IPS-18a (cell line): ENCODE data around the gene NXN.
"Not testable (repeated sequence)": the region's sequence is repeated elsewhere in the genome, so short reads cannot be mapped to it uniquely, and the experiment has no call there.

ENCODE experiments used
- H3K27ac ChIP-seq: one replicate; pipeline ENCODE4 v1.5.1; 2013; ENCODE audit warnings: low read length
- H3K27me3 ChIP-seq: one replicate; pipeline ENCODE4 v1.6.1; 2013; ENCODE audit warnings: mild to moderate bottlenecking, low read length; ENCODE audit not compliant: control insufficient read depth, insufficient read depth
- H3K36me3 ChIP-seq: one replicate; pipeline ENCODE4 v1.6.1; 2013; ENCODE audit warnings: low read depth, low read length; ENCODE audit not compliant: control insufficient read depth
- H3K4me1 ChIP-seq: one replicate; pipeline ENCODE4 v1.6.1; 2013; ENCODE audit warnings: low read depth, low read length; ENCODE audit not compliant: control insufficient read depth
- H3K4me3 ChIP-seq: one replicate; pipeline ENCODE4 v1.5.1; 2013; ENCODE audit warnings: low read length
- H3K9ac ChIP-seq: one replicate; pipeline ENCODE4 v1.6.1; 2013; ENCODE audit warnings: mild to moderate bottlenecking, low read length, moderate library complexity
- H3K9me3 ChIP-seq: one replicate; pipeline ENCODE4 v1.6.1; 2013; ENCODE audit warnings: low read depth, low read length; ENCODE audit not compliant: control insufficient read depth

The NXN gene

GRCh38 chr17:872855-873254 lies 106.7 kb downstream of the NXN start:
- no peaks in the 10 kb centered on the region for H3K36me3 ChIP-seq
- no peaks in the 10 kb centered on the region for H3K27me3 ChIP-seq
- H3K9ac ChIP-seq = no peak overlapping the region
- no peak overlapping the region for H3K27ac ChIP-seq
- no peaks in the 10 kb centered on the region for H3K9me3 ChIP-seq
- H3K4me3 ChIP-seq = no peak overlapping the region
- no peaks in the 10 kb centered on the region for H3K4me1 ChIP-seq

- Histone ChIP-seq H3K4me3 (no peak overlapping the region), H3K9me3 (no peaks in the 10 kb centered on the region), H3K9ac (no peak overlapping the region), H3K27ac (no peak overlapping the region), H3K4me1 (no peaks in the 10 kb centered on the region), H3K27me3 (no peaks in the 10 kb centered on the region), H3K36me3 (no peaks in the 10 kb centered on the region)
Measured at GRCh38 chr17:871751-872519, 107.6 kb downstream of the NXN start.

GRCh38 chr17:869567-870525 lies 109.7 kb downstream of the NXN start:
- Histone ChIP-seq H3K27ac (no peak overlapping the region), H3K4me1 (no peaks in the 10 kb centered on the region), H3K4me3 (no peak overlapping the region), H3K36me3 (no peaks in the 10 kb centered on the region), H3K27me3 (no peaks in the 10 kb centered on the region), H3K9me3 (no peaks in the 10 kb centered on the region), H3K9ac (no peak overlapping the region)

- Histone ChIP-seq H3K9ac (no peak overlapping the region), H3K9me3 (no peaks in the 10 kb centered on the region), H3K4me1 (no peaks in the 10 kb centered on the region), H3K4me3 (no peak overlapping the region), H3K27ac (no peak overlapping the region), H3K36me3 (peaks cover under 1% of the 10 kb centered on the region), H3K27me3 (no peaks in the 10 kb centered on the region)
Measured at GRCh38 chr17:869086-869485, 110.5 kb downstream of the NXN start.

GRCh38 chr17:867896-868489 lies 111.6 kb downstream of the NXN start:
- H3K36me3 ChIP-seq = peaks cover 6% of the 10 kb centered on the region
- H3K27me3 ChIP-seq = no peaks in the 10 kb centered on the region
- H3K4me3 ChIP-seq = no peak overlapping the region
- no peaks in the 10 kb centered on the region for H3K9me3 ChIP-seq
- H3K9ac ChIP-seq = no peak overlapping the region
- no peak overlapping the region for H3K27ac ChIP-seq
- no peaks in the 10 kb centered on the region for H3K4me1 ChIP-seq

GRCh38 chr17:867238-867637 lies 112.3 kb downstream of the NXN start:
- not testable (repeated sequence) for H3K4me3 ChIP-seq, H3K27ac ChIP-seq, H3K36me3 ChIP-seq, H3K9me3 ChIP-seq, H3K27me3 ChIP-seq, H3K9ac ChIP-seq, H3K4me1 ChIP-seq

GRCh38 chr17:866568-867103 lies 112.9 kb downstream of the NXN start:
- H3K9me3 ChIP-seq = no peaks in the 10 kb centered on the region
- H3K27ac ChIP-seq = no peak overlapping the region
- H3K36me3 ChIP-seq = peaks cover 6% of the 10 kb centered on the region
- H3K9ac ChIP-seq = no peak overlapping the region
- no peaks in the 10 kb centered on the region for H3K4me1 ChIP-seq
- H3K4me3 ChIP-seq = no peak overlapping the region
- no peaks in the 10 kb centered on the region for H3K27me3 ChIP-seq

- Histone ChIP-seq H3K36me3 (peaks cover 6% of the 10 kb centered on the region), H3K27ac (no peak overlapping the region), H3K9me3 (no peaks in the 10 kb centered on the region), H3K9ac (no peak overlapping the region), H3K27me3 (no peaks in the 10 kb centered on the region), H3K4me3 (no peak overlapping the region), H3K4me1 (no peaks in the 10 kb centered on the region)
Measured at GRCh38 chr17:864315-864714, 115.3 kb downstream of the NXN start.

GRCh38 chr17:863880-864279 lies 115.7 kb downstream of the NXN start:
- peaks cover 6% of the 10 kb centered on the region for H3K36me3 ChIP-seq
- no peak overlapping the region for H3K4me3 ChIP-seq
- H3K9me3 ChIP-seq = no peaks in the 10 kb centered on the region
- H3K27ac ChIP-seq = no peak overlapping the region
- H3K9ac ChIP-seq = no peak overlapping the region
- no peaks in the 10 kb centered on the region for H3K27me3 ChIP-seq
- no peaks in the 10 kb centered on the region for H3K4me1 ChIP-seq

- H3K27ac ChIP-seq = no peak overlapping the region
- no peak overlapping the region for H3K4me3 ChIP-seq
- no peaks in the 10 kb centered on the region for H3K27me3 ChIP-seq
- peaks cover 6% of the 10 kb centered on the region for H3K36me3 ChIP-seq
- H3K4me1 ChIP-seq = no peaks in the 10 kb centered on the region
- H3K9ac ChIP-seq = no peak overlapping the region
- H3K9me3 ChIP-seq = no peaks in the 10 kb centered on the region
Measured at GRCh38 chr17:862582-862981, 117.0 kb downstream of the NXN start.

- H3K27me3 ChIP-seq = no peaks in the 10 kb centered on the region
- peaks cover 6% of the 10 kb centered on the region for H3K36me3 ChIP-seq
- no peaks in the 10 kb centered on the region for H3K4me1 ChIP-seq
- no peak overlapping the region for H3K4me3 ChIP-seq
- H3K9ac ChIP-seq = no peak overlapping the region
- H3K27ac ChIP-seq = no peak overlapping the region
- H3K9me3 ChIP-seq = no peaks in the 10 kb centered on the region
Measured at GRCh38 chr17:861364-861763, 118.2 kb downstream of the NXN start.
